HG03139 (cell line): Measurements from ENCODE around the gene NKD2.
"Not testable (repeated sequence)": the region's sequence is repeated elsewhere in the genome, so short reads cannot be mapped to it uniquely, and the experiment has no call there.

ENCODE experiments used
- ATAC-seq: cut with Tn5 transposase; IDR thresholded peaks from one replicate; pipeline ENCODE4 v1.9.1; 2021; ENCODE audit not compliant: unreplicated experiment

NKD2 gene

DNA sequence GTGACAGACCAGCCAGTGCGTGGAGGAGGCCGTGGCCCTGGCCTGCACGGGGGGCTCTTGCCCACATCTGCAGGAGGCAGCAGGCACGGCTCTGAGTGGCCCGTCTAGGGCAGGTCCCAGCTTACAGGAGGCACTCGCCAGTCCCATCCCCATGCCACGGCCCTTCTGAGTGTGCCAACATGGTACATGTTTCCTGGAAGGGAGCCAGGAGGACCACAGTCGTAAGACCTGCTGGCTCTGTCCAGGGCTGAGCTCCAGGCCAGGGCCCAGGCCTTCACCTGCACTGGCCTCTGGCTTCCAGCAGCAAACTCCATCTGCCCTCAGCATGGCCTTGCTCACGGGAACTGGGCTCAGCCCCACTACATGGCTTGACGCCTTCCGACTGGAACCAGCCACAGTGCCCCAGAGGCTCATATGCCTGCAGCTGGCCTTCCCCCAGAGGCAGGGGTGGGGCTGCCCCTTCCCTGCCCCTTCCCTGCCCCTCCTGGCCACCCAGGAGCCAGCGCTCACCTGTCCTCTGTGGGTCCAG, 3.8 kb downstream of the NKD2 start:
- no peak for ATAC-seq

DNA sequence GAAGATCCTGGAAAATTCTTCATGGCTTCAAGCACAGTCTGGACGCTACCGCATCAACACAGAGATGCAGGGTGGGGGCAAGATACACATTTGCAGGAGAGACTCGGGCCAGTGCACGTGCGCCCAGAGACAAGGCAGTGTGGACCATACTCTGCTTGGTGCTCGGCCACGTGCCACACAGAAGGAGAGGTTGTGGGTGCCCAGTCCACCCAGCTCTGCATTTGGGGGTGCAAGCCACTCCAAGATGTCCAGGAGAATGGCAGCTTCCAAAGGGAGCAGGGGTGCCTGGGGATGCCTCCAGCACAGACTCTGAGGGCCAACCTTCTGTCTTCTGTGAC, 4.3 kb downstream of the NKD2 start:
- ATAC-seq, result no peak

DNA sequence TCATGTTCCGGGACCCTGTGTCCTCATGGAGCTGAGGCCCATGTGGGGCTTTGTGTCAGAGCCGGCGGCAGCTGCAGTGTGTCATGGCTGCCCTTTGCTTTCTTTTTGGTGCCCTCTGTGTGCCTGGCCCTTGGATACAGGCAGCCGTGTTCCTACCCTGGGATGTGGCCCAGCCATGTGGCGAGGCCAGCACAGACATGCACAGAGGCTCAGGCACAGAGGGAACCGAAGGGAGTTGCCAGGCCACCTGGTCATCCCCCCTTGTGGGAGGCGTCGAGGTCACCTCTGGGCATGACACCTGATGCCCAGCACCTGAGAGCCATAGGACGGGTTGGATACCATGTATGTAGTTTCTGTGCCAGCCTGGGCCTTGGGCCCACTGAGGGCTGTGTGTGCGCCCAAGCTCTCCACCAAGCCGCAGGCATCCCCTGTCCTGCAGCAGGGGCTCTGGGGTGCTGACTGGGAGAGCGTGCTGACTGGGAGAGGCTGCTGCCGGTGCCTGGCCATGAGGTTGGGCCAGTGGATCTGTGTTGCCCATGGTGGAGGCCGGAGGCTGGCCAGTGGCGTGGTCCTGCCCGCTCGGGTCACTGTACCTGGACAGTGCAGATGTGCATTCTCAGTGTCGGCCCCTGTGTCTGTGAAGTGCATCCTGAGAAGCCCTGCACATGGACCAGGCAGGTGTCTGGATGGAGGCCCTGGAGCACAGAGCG, 4.8 kb downstream of the NKD2 start:
- no peak for ATAC-seq

DNA sequence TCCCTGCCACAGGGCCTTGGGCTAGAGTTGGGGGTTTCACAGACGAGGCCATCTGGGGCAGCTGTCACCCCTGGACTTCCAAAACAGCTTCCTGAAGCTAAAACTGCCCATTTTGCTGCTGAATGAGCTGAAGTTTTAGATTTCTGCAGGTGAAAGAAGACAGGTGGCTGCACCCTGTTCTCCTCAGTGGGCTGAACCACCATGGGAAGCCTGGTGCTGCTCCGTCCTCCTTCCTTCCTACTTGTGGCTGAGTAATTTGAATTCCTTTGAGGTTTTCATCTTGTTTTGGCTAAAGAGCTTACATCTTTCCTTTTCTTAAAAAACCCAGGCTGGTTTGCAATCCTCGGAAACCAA, 5.3 kb downstream of the NKD2 start:
- ATAC-seq, result no peak

DNA sequence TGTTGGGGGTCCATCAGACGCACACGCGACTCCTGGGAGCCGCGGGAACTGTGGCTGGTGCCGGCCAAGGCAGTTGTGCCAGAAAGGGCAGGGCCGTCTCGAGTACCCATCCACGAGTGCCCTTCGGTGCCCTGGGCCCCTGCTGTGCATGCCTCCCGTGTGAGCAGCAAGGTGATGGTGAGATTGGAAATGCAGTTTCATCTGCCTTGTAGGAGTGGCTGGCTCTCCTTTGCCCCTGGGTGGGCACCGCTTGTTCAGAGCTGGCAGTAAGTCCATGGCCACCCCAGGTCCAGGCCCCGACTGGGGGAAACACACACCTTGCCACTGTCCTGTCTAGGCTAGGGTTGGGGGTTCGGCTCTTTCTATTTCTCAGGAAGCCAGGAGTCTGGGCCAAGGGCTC, 5.7 kb downstream of the NKD2 start:
- no peak for ATAC-seq

DNA sequence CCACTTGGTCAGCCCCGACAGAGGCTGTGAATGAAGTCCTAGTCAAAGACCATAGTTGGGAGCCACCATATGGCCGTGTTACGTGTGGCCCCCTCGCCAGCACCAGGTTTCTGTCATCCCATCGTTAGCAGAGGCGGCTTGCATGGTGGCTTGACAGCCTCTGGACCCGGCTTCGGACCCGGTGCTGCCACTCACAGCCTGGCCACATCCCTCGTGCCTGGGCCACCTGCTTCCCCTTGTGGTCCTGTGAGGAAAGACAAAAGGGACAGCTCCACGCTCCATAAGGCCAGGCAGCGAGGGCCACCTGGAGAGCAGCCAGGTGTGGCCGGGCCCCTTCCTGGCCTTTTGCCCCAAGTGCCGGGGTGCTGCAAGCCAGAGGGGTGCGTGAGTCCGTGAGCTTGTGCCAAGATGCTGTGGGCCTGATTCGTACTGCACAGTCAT, 6.2 kb downstream of the NKD2 start:
- ATAC-seq, result no peak

DNA sequence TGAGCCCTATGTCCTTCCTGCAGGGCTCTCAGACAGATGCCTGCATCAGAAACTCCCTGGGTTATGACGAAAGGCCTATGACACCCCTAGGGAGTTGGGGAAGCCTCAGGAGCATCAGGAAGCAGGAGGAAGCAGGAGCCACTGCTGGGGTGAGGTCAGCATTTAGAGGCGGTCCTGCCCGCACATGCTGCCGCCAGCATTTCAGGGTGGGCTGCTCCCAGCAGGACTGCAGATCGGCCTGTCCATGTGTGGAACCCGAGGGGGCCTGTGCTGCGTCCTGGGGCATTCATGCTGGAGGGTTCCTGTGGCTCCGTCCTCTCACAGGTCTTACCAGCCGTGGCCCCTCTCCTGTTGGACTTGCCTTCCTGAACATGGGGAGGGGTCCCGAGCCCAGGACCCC, 6.9 kb downstream of the NKD2 start:
- ATAC-seq, result no peak

DNA sequence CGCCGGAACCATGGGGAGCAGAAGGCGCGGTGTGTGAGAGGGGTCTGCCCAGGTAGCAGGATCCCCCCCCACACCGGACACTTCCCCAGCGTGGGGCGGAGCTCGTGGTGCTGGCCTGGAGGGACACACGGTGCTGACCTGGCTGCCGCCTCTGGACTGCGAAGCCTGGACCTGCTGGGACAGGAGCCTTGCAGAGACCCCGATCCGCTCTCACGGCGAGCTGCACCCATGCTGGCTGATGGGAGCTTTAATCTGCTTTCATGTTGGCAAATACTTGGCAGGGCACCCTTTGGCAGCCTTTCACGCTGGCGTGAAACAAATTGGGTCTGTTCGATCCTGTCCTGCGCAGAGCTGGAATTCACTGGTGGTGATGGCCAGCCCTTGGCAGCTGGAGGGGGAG, 7.4 kb downstream of the NKD2 start:
- no peak for ATAC-seq

DNA sequence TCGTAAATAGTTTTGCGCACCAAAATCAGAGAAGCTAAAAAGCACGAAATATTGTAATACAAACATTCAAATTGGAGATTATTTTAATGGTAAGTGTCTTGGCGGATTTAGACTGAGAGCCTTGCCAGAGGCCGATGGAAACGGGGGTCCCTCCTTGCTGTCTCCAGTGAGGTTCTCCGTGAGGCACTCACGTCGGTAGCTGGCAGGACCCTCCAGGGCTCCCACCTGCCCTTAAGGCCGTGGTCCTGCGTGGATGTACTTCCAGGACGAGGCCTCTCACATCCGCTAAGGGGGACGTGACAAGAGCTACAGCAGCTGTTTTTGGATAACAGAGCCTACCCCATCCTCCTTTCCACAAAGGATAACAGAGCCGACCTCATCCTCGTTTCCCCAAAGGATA, 7.9 kb downstream of the NKD2 start:
- ATAC-seq, result no peak

DNA sequence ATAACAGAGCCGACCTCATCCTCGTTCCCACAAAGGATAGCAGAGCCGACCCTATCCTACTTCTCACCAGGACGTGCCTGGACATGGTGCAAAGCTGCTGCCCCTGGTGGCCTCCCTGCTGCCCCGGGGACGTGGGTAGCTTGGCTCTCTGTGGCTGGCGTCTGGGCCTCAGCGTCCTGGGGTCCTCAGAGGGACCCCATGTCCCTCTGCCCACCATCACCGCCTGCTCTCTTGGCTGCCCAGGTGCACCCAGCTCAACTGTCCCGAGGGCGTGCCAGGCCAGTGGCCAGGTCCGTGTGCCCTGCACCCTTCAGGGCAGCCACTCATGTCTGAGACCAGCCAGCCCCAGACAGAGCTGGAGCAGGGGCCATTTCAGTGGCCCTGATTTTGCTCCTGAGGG, 8.5 kb downstream of the NKD2 start:
- ATAC-seq, result no peak

DNA sequence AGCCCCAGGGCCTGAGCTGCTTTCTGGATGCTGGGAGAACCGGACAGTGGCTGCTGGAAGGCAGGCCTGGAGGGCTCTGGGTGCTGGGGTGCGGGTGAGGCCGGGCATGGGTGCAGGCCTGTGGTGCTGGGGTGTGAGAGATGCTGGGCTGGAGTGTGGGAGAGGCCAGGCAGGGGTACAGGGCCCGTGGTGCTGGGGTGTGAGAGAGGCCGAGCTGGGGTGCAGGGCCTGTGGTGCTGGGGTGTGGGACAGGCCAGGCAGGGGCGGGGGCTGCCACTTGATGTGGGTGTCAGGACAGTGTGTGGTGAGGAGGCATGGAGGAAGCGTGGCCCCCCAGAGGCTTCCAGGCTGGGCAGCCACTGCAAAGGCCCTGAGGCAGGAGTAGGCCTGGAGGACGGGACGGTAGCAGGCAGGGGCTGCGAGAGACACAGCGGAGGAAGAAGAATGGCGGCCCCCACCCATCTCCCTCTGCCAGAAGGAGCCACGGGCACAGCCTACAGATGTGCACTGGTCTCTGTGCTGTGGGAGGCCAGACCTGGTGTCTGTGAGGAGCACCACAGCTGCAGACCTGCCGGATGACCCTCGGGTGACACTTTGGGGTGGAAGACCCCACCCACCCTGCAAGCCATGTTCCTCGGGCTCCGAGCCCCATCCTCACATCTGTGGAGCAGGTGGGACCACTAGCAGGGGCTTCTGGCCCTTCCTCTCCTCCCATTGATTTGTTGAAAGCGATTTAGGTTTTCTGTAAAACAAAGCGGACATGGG, 9.3 kb downstream of the NKD2 start:
- ATAC-seq, result no peak

DNA sequence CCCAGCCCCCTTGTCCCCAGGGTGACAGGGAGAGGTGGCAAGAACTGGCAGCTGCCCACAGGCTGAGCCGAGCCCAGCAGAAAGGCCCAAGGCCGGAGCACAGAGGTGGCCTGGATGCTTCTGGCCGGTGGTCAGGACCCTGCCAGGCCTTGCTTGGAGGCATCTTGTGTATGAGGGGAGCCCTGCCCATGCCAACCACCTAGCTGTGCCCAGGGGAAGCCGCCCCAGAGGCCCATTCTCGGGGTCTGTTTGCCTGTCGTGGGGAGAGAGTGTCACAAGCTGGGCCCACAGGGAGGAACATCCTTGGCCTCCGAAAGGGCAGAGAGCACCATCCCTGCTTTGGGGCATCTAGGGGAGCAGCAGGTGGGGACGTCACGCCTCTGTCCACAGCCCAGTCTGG, 10.0 kb downstream of the NKD2 start:
- no peak for ATAC-seq

DNA sequence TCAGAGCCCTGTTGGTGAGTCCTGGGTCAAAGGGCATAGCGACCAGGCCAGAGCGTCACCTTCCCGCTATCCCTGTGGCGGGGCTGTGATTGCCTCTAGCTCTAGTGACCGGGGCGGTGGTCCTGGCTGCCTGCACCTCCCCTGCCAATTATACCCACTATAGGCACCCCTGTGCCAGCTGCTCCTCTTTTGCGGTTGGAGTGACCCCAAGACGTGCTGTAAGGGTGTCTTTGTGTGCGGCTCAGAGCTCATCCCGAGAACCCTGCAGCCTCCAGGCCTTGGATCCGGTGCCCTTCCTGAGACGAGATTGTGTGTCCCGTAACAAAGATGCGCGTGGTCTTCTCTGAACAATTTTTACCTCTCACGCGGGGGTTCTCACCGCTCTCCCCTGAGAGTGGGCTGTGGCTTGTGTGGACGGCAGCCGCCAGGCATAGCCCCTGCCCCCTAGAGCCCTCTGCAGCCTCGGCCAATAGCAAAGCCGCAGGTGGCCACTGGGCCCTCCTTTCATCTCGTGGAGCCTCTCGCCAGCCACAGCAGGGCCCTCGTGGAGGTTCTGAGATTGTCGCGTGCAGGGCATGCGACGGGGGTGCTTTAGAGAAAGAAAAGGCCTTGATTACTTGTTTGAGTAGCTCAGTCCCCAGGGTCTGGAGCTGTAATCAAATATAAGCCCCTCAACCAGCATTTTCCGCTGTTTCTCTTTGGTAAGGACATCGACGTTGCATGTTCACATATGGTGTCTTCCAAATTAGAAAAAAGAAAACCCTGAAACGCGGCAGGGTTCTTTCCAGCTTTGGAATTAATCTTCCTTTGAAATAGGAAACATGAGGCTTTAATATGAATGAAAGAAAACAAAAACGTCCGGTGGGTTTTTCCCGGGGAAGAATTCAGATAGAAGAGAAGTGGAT, 10.7 kb downstream of the NKD2 start:
- ATAC-seq, result no peak

DNA sequence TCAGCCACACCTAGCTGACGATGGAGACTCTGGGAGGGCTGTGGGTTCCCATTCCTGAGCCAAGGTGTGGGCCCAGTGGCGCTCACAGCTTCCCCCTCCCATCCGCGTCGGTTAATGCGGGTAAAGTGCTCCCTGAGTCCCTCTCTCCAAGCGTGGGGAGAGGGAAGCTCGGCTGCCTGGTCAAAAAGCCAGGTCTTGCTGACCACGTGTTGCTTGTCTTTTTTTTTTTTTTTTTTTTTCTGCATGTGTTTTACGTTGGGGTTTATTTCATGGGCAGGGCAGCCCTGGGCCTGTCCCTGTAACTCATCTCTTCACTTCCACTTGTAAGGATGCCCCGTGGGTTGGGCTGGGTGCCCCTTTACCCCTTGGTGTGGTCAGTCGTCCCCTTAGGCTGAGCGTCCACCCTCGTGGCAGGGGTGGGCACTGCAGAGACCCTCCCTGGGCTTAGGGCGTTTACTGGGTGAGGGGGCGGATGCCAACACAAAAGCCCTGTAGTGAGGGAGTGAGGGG, 11.9 kb downstream of the NKD2 start:
- no peak for ATAC-seq

DNA sequence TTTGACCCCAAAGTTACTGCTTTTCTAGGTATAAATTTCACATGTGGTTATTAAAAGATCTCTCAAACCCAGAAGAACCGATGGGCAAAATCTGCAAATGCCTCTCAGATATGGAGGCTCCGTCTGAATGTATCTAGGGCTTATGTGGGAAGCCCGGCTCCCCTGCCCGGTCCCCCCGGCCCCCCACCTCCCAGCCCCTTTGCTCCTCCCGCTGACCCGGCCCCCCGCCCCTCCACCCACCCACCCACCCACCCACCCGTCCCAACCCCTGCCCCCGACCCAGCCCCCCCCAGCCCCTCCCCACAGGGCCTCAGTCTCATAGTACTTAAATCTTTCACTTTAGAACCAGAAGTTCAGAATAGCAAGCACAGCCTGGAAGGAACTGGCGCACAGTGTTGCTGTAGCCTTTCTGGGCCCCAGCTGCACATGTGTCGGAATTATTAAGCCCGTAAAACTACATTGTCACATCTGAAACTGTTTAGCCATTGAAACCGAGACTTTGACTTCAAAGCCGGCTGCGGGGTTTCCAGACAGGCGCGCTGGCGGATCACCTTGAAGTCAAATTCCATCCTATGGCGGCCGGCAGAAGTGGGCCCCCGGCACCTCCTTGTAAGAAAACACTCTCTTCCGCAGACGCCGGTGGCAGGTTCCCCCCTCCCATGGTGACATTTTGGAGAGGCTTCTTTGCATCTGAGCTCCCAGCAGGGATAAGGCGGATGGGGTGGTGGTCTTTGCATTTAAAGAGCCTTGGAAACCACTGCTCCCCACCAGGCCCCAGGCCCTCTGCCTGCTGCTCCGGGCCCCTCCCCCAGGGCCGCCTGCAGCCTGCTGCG, 12.8 kb downstream of the NKD2 start:
- no peak for ATAC-seq

DNA sequence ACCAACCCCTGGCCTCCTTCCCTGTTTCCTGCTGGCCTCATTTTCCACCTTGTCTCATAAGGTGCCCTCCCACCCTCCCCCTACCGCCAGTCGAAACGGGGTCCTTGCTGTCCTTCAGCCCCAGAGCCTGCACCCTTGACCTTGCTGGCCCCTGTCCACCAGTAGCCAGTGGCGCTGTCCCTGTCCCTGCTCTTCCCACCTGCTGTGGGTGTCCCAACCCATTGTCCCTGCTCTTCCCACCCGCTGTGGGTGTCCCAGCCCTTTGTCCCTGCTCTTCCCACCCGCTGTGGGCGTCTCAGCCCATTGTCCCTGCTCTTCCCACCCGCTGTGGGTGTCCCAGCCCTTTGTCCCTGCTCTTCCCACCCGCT, 13.4 kb downstream of the NKD2 start:
- not testable (repeated sequence) for ATAC-seq

DNA sequence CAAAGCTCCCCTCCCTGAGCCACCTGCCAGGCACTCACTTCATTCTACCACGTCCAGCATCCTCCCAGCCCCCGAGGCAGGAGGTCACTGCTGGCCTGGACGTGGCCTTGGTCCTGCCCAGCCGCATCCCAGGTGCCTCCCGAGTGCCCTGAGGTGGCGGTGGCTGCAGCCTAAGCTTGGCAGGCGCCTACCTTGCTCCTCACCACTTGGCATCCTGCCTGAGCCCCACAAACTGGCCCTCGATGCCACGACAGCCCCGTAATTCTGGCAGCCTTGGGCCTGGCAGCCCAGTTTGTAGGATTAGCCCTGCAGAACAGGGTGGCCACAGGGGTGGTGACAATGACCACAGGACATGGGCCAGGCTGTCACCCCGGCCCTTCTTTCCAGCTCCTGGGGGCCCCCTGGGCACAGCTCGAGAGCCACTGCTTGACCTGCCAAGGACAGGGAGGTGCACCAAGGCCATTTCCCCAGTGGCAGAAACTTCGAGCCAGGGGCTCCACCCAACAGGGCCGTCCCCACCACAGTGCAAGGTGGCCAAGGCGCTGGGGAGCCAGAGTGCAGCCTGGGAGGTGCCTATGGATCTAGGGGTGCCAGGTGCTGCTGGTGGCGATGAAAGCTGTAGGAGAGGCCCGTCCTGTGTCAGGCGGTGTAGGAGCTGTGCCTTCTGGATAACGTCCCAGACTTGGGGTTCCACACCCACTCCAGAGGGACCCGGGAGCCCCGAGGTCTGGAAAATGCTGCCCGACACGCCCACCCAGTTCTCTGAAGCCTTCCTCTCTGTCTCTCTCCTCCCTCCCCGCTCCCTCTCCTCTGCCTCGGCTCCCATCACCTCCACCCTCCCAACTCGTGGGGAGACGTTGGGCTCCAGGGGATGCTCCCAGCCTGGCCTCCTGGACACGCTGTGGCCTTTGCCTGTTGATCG, 18.4 kb downstream of the NKD2 start:
- no peak for ATAC-seq

DNA sequence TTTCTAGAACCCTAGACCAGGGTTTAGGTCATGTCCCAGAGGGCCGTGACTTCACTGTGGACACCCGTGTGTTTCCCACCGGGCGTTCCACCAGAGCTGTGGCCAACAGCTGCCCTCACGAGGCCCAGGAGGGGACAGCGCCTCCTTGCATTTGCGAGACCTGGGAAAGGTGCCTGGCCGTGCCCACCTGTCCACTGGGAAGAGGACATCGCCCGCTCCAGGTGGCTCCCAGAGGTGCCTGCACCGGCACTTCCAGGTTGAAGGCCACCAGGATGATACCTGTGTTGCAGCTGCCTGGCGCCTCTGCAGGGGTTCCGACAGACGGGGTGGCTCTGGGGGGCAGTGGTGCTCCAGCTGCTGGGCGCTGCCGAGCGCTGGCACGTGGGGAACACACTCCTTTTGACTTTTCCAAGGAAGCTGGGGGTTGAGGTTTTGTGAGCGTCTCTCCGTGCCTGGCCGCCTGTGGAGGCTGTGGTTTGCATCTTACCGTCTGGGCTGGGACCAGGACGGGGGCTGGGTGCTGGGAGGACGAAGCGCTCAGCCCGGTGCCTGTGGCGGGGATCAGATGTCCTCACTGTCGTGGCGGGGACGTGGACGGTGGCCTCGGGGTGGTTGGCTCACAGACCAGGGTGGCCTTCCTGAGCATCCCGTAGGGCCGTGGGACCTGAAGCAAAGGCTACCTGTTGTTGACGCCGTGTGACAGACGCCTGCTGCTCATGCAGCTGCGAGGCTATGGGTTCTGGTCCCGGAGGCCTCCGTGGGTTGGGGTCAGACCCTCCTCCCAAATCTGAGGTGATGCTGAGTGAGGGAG, 19.2 kb downstream of the NKD2 start:
- no peak for ATAC-seq
